Activated naive CD4-positive, alpha-beta T cell treated with anti-CD3 and anti-CD28 coated beads for 36 hours (primary cell): ENCODE data around the gene EPHX1. TPM values are rescaled to one million over a fixed set of nuclear protein-coding genes. Genes with fewer than 3 reads are reported as not detected.
A peak's percentile ranks its signal among the peaks of the same experiment; 100 is the strongest.
"Not testable (repeated sequence)": the region's sequence is repeated elsewhere in the genome, so short reads cannot be mapped to it uniquely, and the experiment has no call there.

Source experiments
- CTCF ChIA-PET: fragments of 350-600 bp; sonication (Branson Sonifier 250); formaldehyde crosslinking; loops from one replicate; lab custom pipeline; 2021; ENCODE audit warnings: antibody characterized with exemption; lab: Charles Lee
- DNase-seq: peaks from one replicate; pipeline ENCODE4 v3.0.0-alpha.2; 2020
- H3K27ac Mint-ChIP-seq: one replicate; pipeline ENCODE4 v1.8.0; 2021; ENCODE audit warnings: mild to moderate bottlenecking, mixed read lengths
- H3K27me3 Mint-ChIP-seq: one replicate; pipeline ENCODE4 v1.8.0; 2021; ENCODE audit warnings: low read depth, mixed read lengths
- H3K36me3 Mint-ChIP-seq: one replicate; pipeline ENCODE4 v1.8.0; 2021; ENCODE audit warnings: low read depth, mixed read lengths
- H3K4me1 Mint-ChIP-seq: one replicate; pipeline ENCODE4 v1.8.0; 2021; ENCODE audit warnings: low read depth, mixed read lengths
- H3K4me3 Mint-ChIP-seq: one replicate; pipeline ENCODE4 v1.8.0; 2021; ENCODE audit warnings: mild to moderate bottlenecking, moderate library complexity, mixed read lengths
- H3K9me3 Mint-ChIP-seq: one replicate; pipeline ENCODE4 v1.8.0; 2021; ENCODE audit warnings: mixed read lengths
- intact Hi-C: fragments of 100-400 bp; cut with micrococcal nuclease; formaldehyde crosslinking; loops from one replicate; pipeline ENCODE4 v1.15.1; 2023
- total RNA-seq, 2 experiments: library from RNA; stranded (reverse); gene quantifications; one replicate each; pipeline ENCODE4 v1.2.3, GENCODE V29; 2021

Gene EPHX1
- total RNA-seq, 2 experiments from 2014 or later = 3.8 to 5.0 TPM

- Mint-ChIP-seq H3K36me3 (peaks cover 30% of the 10 kb centered on the region), H3K4me1 (peaks cover 42% of the 10 kb centered on the region)
- CTCF ChIA-PET = interaction anchor here (0.6 to 2.3 kb wide), 7 partner anchors 83 to 1015 kb away, joined by 3 to 7 read pairs (median 3); partner anchors contain the start of gene TMEM63A
- H3K9me3 Mint-ChIP-seq, H3K27ac Mint-ChIP-seq, H3K27me3 Mint-ChIP-seq, H3K4me3 Mint-ChIP-seq: not testable (repeated sequence)
- peak; percentile 33 for DNase-seq
- intact Hi-C loops = loop anchor here (5.0 kb wide), 2 partner anchors 127 to 408 kb away; partner anchors contain the start of genes ACBD3 and ENAH
These were observed 30.8 kb upstream of the EPHX1 start for GRCh38 chr1:225779165-225779564.

- Mint-ChIP-seq H3K4me1 (peaks cover 42% of the 10 kb centered on the region), H3K9me3 (no peaks in the 10 kb centered on the region), H3K4me3 (peak overlapping the region; percentile 7), H3K27ac (no peak overlapping the region), H3K36me3 (peaks cover 35% of the 10 kb centered on the region), H3K27me3 (no peaks in the 10 kb centered on the region)
- intact Hi-C loops = no loop called here
- DNase-seq = no peak
- CTCF ChIA-PET = interaction anchor here (0.6 to 0.9 kb wide), 4 partner anchors 131 to 305 kb away, joined by 3 read pairs; no protein-coding TSS in a partner anchor
These were observed 29.8 kb upstream of the EPHX1 start for GRCh38 chr1:225780134-225780533.

- no peak overlapping the region for H3K4me3 Mint-ChIP-seq
- H3K9me3 Mint-ChIP-seq = no peaks in the 10 kb centered on the region
- H3K27me3 Mint-ChIP-seq = no peaks in the 10 kb centered on the region
- CTCF ChIA-PET = no interaction called here
- peaks cover 42% of the 10 kb centered on the region for H3K4me1 Mint-ChIP-seq
- no peak for DNase-seq
- intact Hi-C loops = no loop called here
- peak overlapping the region; percentile 20 for H3K27ac Mint-ChIP-seq
- H3K36me3 Mint-ChIP-seq = peaks cover 38% of the 10 kb centered on the region
These were observed 29.3 kb upstream of the EPHX1 start for GRCh38 chr1:225780630-225781029.

- Mint-ChIP-seq H3K4me1 (peaks cover 16% of the 10 kb centered on the region), H3K36me3 (peaks cover 67% of the 10 kb centered on the region)
- H3K9me3 Mint-ChIP-seq, intact Hi-C loops, H3K27me3 Mint-ChIP-seq, H3K27ac Mint-ChIP-seq, H3K4me3 Mint-ChIP-seq, DNase-seq, CTCF ChIA-PET: not testable (repeated sequence)
These were observed 20.8 kb upstream of the EPHX1 start for GRCh38 chr1:225789142-225789541.

GRCh38 chr1:225794954-225795353 lies 15.0 kb upstream of the EPHX1 start:
- intact Hi-C loops = no loop called here
- peaks cover 35% of the 10 kb centered on the region for H3K36me3 Mint-ChIP-seq
- H3K27ac Mint-ChIP-seq = no peak overlapping the region
- H3K4me1 Mint-ChIP-seq = no peaks in the 10 kb centered on the region
- no peak for DNase-seq
- H3K9me3 Mint-ChIP-seq = no peaks in the 10 kb centered on the region
- H3K4me3 Mint-ChIP-seq = no peak overlapping the region
- no peaks in the 10 kb centered on the region for H3K27me3 Mint-ChIP-seq
- CTCF ChIA-PET = no interaction called here

- intact Hi-C loops, H3K9me3 Mint-ChIP-seq, H3K27me3 Mint-ChIP-seq, H3K4me3 Mint-ChIP-seq, CTCF ChIA-PET, H3K4me1 Mint-ChIP-seq, H3K27ac Mint-ChIP-seq, DNase-seq: not testable (repeated sequence)
- H3K36me3 Mint-ChIP-seq = peaks cover 28% of the 10 kb centered on the region
These were observed 13.8 kb upstream of the EPHX1 start for GRCh38 chr1:225796097-225796496.

GRCh38 chr1:225801146-225801545 lies 8.8 kb upstream of the EPHX1 start:
- DNase-seq, H3K4me3 Mint-ChIP-seq, CTCF ChIA-PET: not testable (repeated sequence)

GRCh38 chr1:225806249-225806648 lies 3.7 kb upstream of the EPHX1 start:
- DNase-seq = no peak
- no peak overlapping the region for H3K27ac Mint-ChIP-seq

More at GRCh38 chr1:225801146-225801545, 8.8 kb upstream of the EPHX1 start:
- H3K27me3 Mint-ChIP-seq, H3K27ac Mint-ChIP-seq, H3K4me1 Mint-ChIP-seq, intact Hi-C loops, H3K9me3 Mint-ChIP-seq, H3K36me3 Mint-ChIP-seq: not testable (repeated sequence)

GRCh38 chr1:225806736-225807135 lies 3.2 kb upstream of the EPHX1 start:
- H3K36me3 Mint-ChIP-seq, H3K27me3 Mint-ChIP-seq, DNase-seq, H3K9me3 Mint-ChIP-seq, H3K4me3 Mint-ChIP-seq, H3K27ac Mint-ChIP-seq, intact Hi-C loops: not testable (repeated sequence)
- H3K4me1 Mint-ChIP-seq = peaks cover 14% of the 10 kb centered on the region
- CTCF ChIA-PET = interaction anchor here (0.6 kb wide), 1 partner anchor 181 kb away, joined by 4 read pairs; no protein-coding TSS in a partner anchor

More at GRCh38 chr1:225806249-225806648, 3.7 kb upstream of the EPHX1 start:
- intact Hi-C loops = no loop called here
- no peak overlapping the region for H3K4me3 Mint-ChIP-seq
- CTCF ChIA-PET = interaction anchor here (0.6 kb wide), 1 partner anchor 181 kb away, joined by 4 read pairs; no protein-coding TSS in a partner anchor
- no peaks in the 10 kb centered on the region for H3K9me3 Mint-ChIP-seq
- H3K36me3 Mint-ChIP-seq = no peaks in the 10 kb centered on the region
- H3K4me1 Mint-ChIP-seq = peaks cover 14% of the 10 kb centered on the region
- H3K27me3 Mint-ChIP-seq = no peaks in the 10 kb centered on the region

GRCh38 chr1:225808136-225808535 lies 1.8 kb upstream of the EPHX1 start:
- H3K4me1 Mint-ChIP-seq = peaks cover 14% of the 10 kb centered on the region
- no peaks in the 10 kb centered on the region for H3K9me3 Mint-ChIP-seq
- intact Hi-C loops = no loop called here
- no peaks in the 10 kb centered on the region for H3K36me3 Mint-ChIP-seq
- CTCF ChIA-PET = interaction anchor here (1.1 kb wide), 1 partner anchor 15 kb away, joined by 3 read pairs; no protein-coding TSS in a partner anchor
- no peak overlapping the region for H3K27ac Mint-ChIP-seq
- DNase-seq = no peak
- no peaks in the 10 kb centered on the region for H3K27me3 Mint-ChIP-seq
- H3K4me3 Mint-ChIP-seq = no peak overlapping the region

- H3K4me3 Mint-ChIP-seq = peak overlapping the region; percentile 66
- H3K36me3 Mint-ChIP-seq, H3K27me3 Mint-ChIP-seq, H3K27ac Mint-ChIP-seq, H3K9me3 Mint-ChIP-seq: not testable (repeated sequence)
- intact Hi-C loops = loop anchor here (1.0 to 2.0 kb wide), 2 partner anchors 34 to 72 kb away; partner anchors contain the start of genes SRP9 and TMEM63A
- DNase-seq = peak; percentile 16
- CTCF ChIA-PET = interaction anchor here (0.8 to 2.9 kb wide), 4 partner anchors 33 to 135 kb away, joined by 3 to 10 read pairs (median 3); partner anchors contain the start of gene SRP9
- H3K4me1 Mint-ChIP-seq = peaks cover 14% of the 10 kb centered on the region
These were observed 935 bp downstream of the EPHX1 start for GRCh38 chr1:225810579-225811538.
